ENCODE measurements around the gene SPOUT1. TPM values are rescaled to one million over a fixed set of nuclear protein-coding genes. Genes with fewer than 3 reads are reported as not detected.
"Not testable (repeated sequence)": the region's sequence is repeated elsewhere in the genome, so short reads cannot be mapped to it uniquely, and the experiment has no call there.

Gene SPOUT1
- total RNA-seq, 2 experiments from 2014 or later, result 51.2 to 52.5 TPM

- TF ChIP-seq CTCF (conservative IDR thresholded peaks at IDR 0.05; ENCODE audit: low read length), result no peak
- no peak for TF ChIP-seq EZH2phosphoT487 (IDR thresholded peaks at IDR 0.05; ENCODE audit: borderline replicate concordance, low read depth, low read length)
- no peak overlapping the region for H3K4me2 ChIP-seq (ENCODE audit: low read length)
- H2AFZ ChIP-seq (ENCODE audit: low read length), result no peak overlapping the region
- no peaks in the 10 kb centered on the region for H4K20me1 ChIP-seq (ENCODE audit: insufficient read depth, low read length)
- intact Hi-C loops (cut with micrococcal nuclease; ENCODE audit: unreplicated experiment), result loop anchor here (5.0 kb wide), 2 partner anchors 85 to 145 kb away; partner anchors contain the start of genes DOLK and NUP188
- CTCF ChIA-PET (ENCODE audit: unreplicated experiment), result interaction anchor here (1.1 to 2.2 kb wide), 2 partner anchors 20 to 66 kb away, joined by 5 read pairs; no protein-coding TSS in a partner anchor
- H3K9me3 ChIP-seq (ENCODE audit: low read length), result no peaks in the 10 kb centered on the region
- H3K27ac ChIP-seq (ENCODE audit: low read depth, low read length, poor library complexity, severe bottlenecking), result no peak overlapping the region
- DNase-seq (ENCODE audit: low spot score), result no peak
- H3K9me2 ChIP-seq (ENCODE audit: insufficient read depth, low read length), result no peaks in the 10 kb centered on the region
- no peaks in the 10 kb centered on the region for H3K79me2 ChIP-seq (ENCODE audit: insufficient read depth, low read depth, low read length)
- POLR2A ChIA-PET, result interaction anchor here (0.6 to 1.3 kb wide), 2 partner anchors 54 to 66 kb away, joined by 3 to 6 read pairs; no protein-coding TSS in a partner anchor
- H3K36me3 ChIP-seq (ENCODE audit: insufficient read depth, low read length), result 0 out of 2 replicates have a peak, but pooled peaks cover 3% of the 10 kb centered on the region
- no peak overlapping the region for H3K4me3 ChIP-seq (ENCODE audit: low read depth, low read length, poor library complexity, severe bottlenecking)
- H3K4me1 ChIP-seq (ENCODE audit: insufficient read depth, low read length, poor library complexity, severe bottlenecking), result peaks cover 4% of the 10 kb centered on the region
- BruUV-seq (replicated peaks), result no TSS peak
Observed at GRCh38 chr9:128862401-128862851, 32.8 kb upstream of the SPOUT1 start.

GRCh38 chr9:128861501-128861900 is 31.9 kb upstream of the SPOUT1 start:
- H2AFZ ChIP-seq (ENCODE audit: low read length), result no peak overlapping the region
- ChIA-PET CTCF (ENCODE audit: unreplicated experiment) (interaction anchor here (1.1 to 2.2 kb wide), 2 partner anchors 21 to 67 kb away, joined by 5 read pairs; no protein-coding TSS in a partner anchor), POLR2A (interaction anchor here (0.8 to 1.3 kb wide), 2 partner anchors 67 to 167 kb away, joined by 3 to 6 read pairs; partner anchors contain the start of gene SH3GLB2)
- no peak overlapping the region for H3K4me3 ChIP-seq (ENCODE audit: low read depth, low read length, poor library complexity, severe bottlenecking)
- no peaks in the 10 kb centered on the region for H3K79me2 ChIP-seq (ENCODE audit: insufficient read depth, low read depth, low read length)
- BruUV-seq (replicated peaks), result no TSS peak
- 0 out of 2 replicates have a peak, but pooled peaks cover 3% of the 10 kb centered on the region for H3K36me3 ChIP-seq (ENCODE audit: insufficient read depth, low read length)
- TF ChIP-seq CTCF (conservative IDR thresholded peaks at IDR 0.05; ENCODE audit: low read length) (no peak), EZH2phosphoT487 (IDR thresholded peaks at IDR 0.05; ENCODE audit: borderline replicate concordance, low read depth, low read length) (no peak)
- H3K9me2 ChIP-seq (ENCODE audit: insufficient read depth, low read length), result no peaks in the 10 kb centered on the region
- no peaks in the 10 kb centered on the region for H4K20me1 ChIP-seq (ENCODE audit: insufficient read depth, low read length)
- H3K4me2 ChIP-seq (ENCODE audit: low read length), result no peak overlapping the region
- intact Hi-C loops (cut with micrococcal nuclease; ENCODE audit: unreplicated experiment), result loop anchor here (5.0 kb wide), 2 partner anchors 86 to 146 kb away; partner anchors contain the start of genes DOLK and NUP188
- H3K4me1 ChIP-seq (ENCODE audit: insufficient read depth, low read length, poor library complexity, severe bottlenecking), result peaks cover 4% of the 10 kb centered on the region
- DNase-seq (ENCODE audit: low spot score), result no peak
- no peak overlapping the region for H3K27ac ChIP-seq (ENCODE audit: low read depth, low read length, poor library complexity, severe bottlenecking)
- H3K9me3 ChIP-seq (ENCODE audit: low read length), result no peaks in the 10 kb centered on the region

- TSS peak; percentile 36 for BruUV-seq (replicated peaks)
- Histone ChIP-seq H3K36me3 (ENCODE audit: insufficient read depth, low read length) (0 out of 2 replicates have a peak, but pooled peaks cover 3% of the 10 kb centered on the region), H3K4me3 (ENCODE audit: low read depth, low read length, poor library complexity, severe bottlenecking) (no peak overlapping the region), H3K9me2 (ENCODE audit: insufficient read depth, low read length) (no peaks in the 10 kb centered on the region), H3K4me1 (ENCODE audit: insufficient read depth, low read length, poor library complexity, severe bottlenecking) (peaks cover 4% of the 10 kb centered on the region), H3K9me3 (ENCODE audit: low read length) (no peaks in the 10 kb centered on the region), H2AFZ (ENCODE audit: low read length) (no peak overlapping the region), H3K27ac (ENCODE audit: low read depth, low read length, poor library complexity, severe bottlenecking) (no peak overlapping the region), H3K79me2 (ENCODE audit: insufficient read depth, low read depth, low read length) (no peaks in the 10 kb centered on the region), H3K4me2 (ENCODE audit: low read length) (no peak overlapping the region), H4K20me1 (ENCODE audit: insufficient read depth, low read length) (no peaks in the 10 kb centered on the region)
- no peak for TF ChIP-seq EZH2phosphoT487 (IDR thresholded peaks at IDR 0.05; ENCODE audit: borderline replicate concordance, low read depth, low read length)
- TF ChIP-seq CTCF (conservative IDR thresholded peaks at IDR 0.05; ENCODE audit: low read length), result no peak
- ChIA-PET CTCF (ENCODE audit: unreplicated experiment) (no interaction called here), POLR2A (no interaction called here)
- intact Hi-C loops (cut with micrococcal nuclease; ENCODE audit: unreplicated experiment), result loop anchor here (5.0 kb wide), 2 partner anchors 86 to 146 kb away; partner anchors contain the start of genes DOLK and NUP188
- DNase-seq (ENCODE audit: low spot score), result no peak
Observed at GRCh38 chr9:128860937-128861336, 31.3 kb upstream of the SPOUT1 start.

GRCh38 chr9:128858476-128858875 is 28.9 kb upstream of the SPOUT1 start:
- H3K4me3 ChIP-seq (ENCODE audit: low read depth, low read length, poor library complexity, severe bottlenecking); CTCF ChIA-PET (ENCODE audit: unreplicated experiment); intact Hi-C loops (cut with micrococcal nuclease; ENCODE audit: unreplicated experiment); H3K9me3 ChIP-seq (ENCODE audit: low read length); H3K4me1 ChIP-seq (ENCODE audit: insufficient read depth, low read length, poor library complexity, severe bottlenecking); H3K36me3 ChIP-seq (ENCODE audit: insufficient read depth, low read length); H3K79me2 ChIP-seq (ENCODE audit: insufficient read depth, low read depth, low read length); H2AFZ ChIP-seq (ENCODE audit: low read length); BruUV-seq (replicated peaks); H3K27ac ChIP-seq (ENCODE audit: low read depth, low read length, poor library complexity, severe bottlenecking); DNase-seq (ENCODE audit: low spot score); H3K9me2 ChIP-seq (ENCODE audit: insufficient read depth, low read length); H4K20me1 ChIP-seq (ENCODE audit: insufficient read depth, low read length); H3K4me2 ChIP-seq (ENCODE audit: low read length): not testable (repeated sequence)
- POLR2A ChIA-PET, result interaction anchor here (0.6 kb wide), 2 partner anchors 64 to 803 kb away, joined by 4 to 5 read pairs; no protein-coding TSS in a partner anchor

Measured in OCI-LY7 (cell line).